ENCODE data around the gene FAT1.

The FAT1 gene

GRCh38 chr4:186749611-186750281 lies 26.1 kb upstream of the FAT1 start:
- no peak for TF ChIP-seq YY1 (IDR thresholded peaks at IDR 0.05; ENCODE audit: insufficient read depth, insufficient read length)
- TF ChIP-seq ZNF274 (IDR thresholded peaks at IDR 0.05; ENCODE audit: low read depth, low read length), result no peak
- TF ChIP-seq SUZ12 (IDR thresholded peaks at IDR 0.05; ENCODE audit: extremely low read depth, insufficient read depth, insufficient read length), result no peak
- H3K36me3 ChIP-seq (ENCODE audit: insufficient read depth, insufficient read length, low read length), result no peaks in the 10 kb centered on the region
- H3K4me3 ChIP-seq (ENCODE audit: insufficient read length, low read depth), result no peak overlapping the region
- H3K9ac ChIP-seq (ENCODE audit: insufficient read length, low read depth), result no peak overlapping the region
- H3K4me1 ChIP-seq (ENCODE audit: insufficient read depth, insufficient read length), result no peaks in the 10 kb centered on the region
- no peaks in the 10 kb centered on the region for H3K27me3 ChIP-seq (ENCODE audit: insufficient read depth, insufficient read length)
- H3K9me3 ChIP-seq (ENCODE audit: insufficient read depth, low read length), result no peaks in the 10 kb centered on the region
- no peak for DNase-seq (ENCODE audit: low read depth, low spot score)

- no peaks in the 10 kb centered on the region for H3K4me1 ChIP-seq (ENCODE audit: insufficient read depth, insufficient read length)
- no peak overlapping the region for H3K4me3 ChIP-seq (ENCODE audit: insufficient read length, low read depth)
- no peak overlapping the region for H3K9ac ChIP-seq (ENCODE audit: insufficient read length, low read depth)
- no peak for DNase-seq (ENCODE audit: low read depth, low spot score)
- no peaks in the 10 kb centered on the region for H3K36me3 ChIP-seq (ENCODE audit: insufficient read depth, insufficient read length, low read length)
- TF ChIP-seq ZNF274 (IDR thresholded peaks at IDR 0.05; ENCODE audit: low read depth, low read length) (no peak), SUZ12 (IDR thresholded peaks at IDR 0.05; ENCODE audit: extremely low read depth, insufficient read depth, insufficient read length) (no peak), YY1 (IDR thresholded peaks at IDR 0.05; ENCODE audit: insufficient read depth, insufficient read length) (no peak)
- H3K9me3 ChIP-seq (ENCODE audit: insufficient read depth, low read length), result no peaks in the 10 kb centered on the region
- H3K27me3 ChIP-seq (ENCODE audit: insufficient read depth, insufficient read length), result no peaks in the 10 kb centered on the region
Observed at GRCh38 chr4:186746581-186746980, 22.9 kb upstream of the FAT1 start.

GRCh38 chr4:186743261-186743660 lies 19.6 kb upstream of the FAT1 start:
- DNase-seq (ENCODE audit: low read depth, low spot score), result no peak
- Histone ChIP-seq H3K4me3 (ENCODE audit: insufficient read length, low read depth) (no peak overlapping the region), H3K27me3 (ENCODE audit: insufficient read depth, insufficient read length) (no peaks in the 10 kb centered on the region), H3K4me1 (ENCODE audit: insufficient read depth, insufficient read length) (no peaks in the 10 kb centered on the region), H3K9ac (ENCODE audit: insufficient read length, low read depth) (no peak overlapping the region), H3K9me3 (ENCODE audit: insufficient read depth, low read length) (no peaks in the 10 kb centered on the region), H3K36me3 (ENCODE audit: insufficient read depth, insufficient read length, low read length) (no peaks in the 10 kb centered on the region)
- TF ChIP-seq ZNF274 (IDR thresholded peaks at IDR 0.05; ENCODE audit: low read depth, low read length) (no peak), SUZ12 (IDR thresholded peaks at IDR 0.05; ENCODE audit: extremely low read depth, insufficient read depth, insufficient read length) (no peak), YY1 (IDR thresholded peaks at IDR 0.05; ENCODE audit: insufficient read depth, insufficient read length) (no peak)

GRCh38 chr4:186740822-186741221 lies 17.2 kb upstream of the FAT1 start:
- H3K9ac ChIP-seq (ENCODE audit: insufficient read length, low read depth), result no peak overlapping the region
- no peaks in the 10 kb centered on the region for H3K36me3 ChIP-seq (ENCODE audit: insufficient read depth, insufficient read length, low read length)
- H3K4me3 ChIP-seq (ENCODE audit: insufficient read length, low read depth), result no peak overlapping the region
- TF ChIP-seq SUZ12 (IDR thresholded peaks at IDR 0.05; ENCODE audit: extremely low read depth, insufficient read depth, insufficient read length) (no peak), ZNF274 (IDR thresholded peaks at IDR 0.05; ENCODE audit: low read depth, low read length) (no peak), YY1 (IDR thresholded peaks at IDR 0.05; ENCODE audit: insufficient read depth, insufficient read length) (no peak)
- no peaks in the 10 kb centered on the region for H3K9me3 ChIP-seq (ENCODE audit: insufficient read depth, low read length)
- H3K27me3 ChIP-seq (ENCODE audit: insufficient read depth, insufficient read length), result no peaks in the 10 kb centered on the region
- no peaks in the 10 kb centered on the region for H3K4me1 ChIP-seq (ENCODE audit: insufficient read depth, insufficient read length)
- DNase-seq (ENCODE audit: low read depth, low spot score), result no peak

- Histone ChIP-seq H3K4me1 (ENCODE audit: insufficient read depth, insufficient read length) (no peaks in the 10 kb centered on the region), H3K4me3 (ENCODE audit: insufficient read length, low read depth) (no peak overlapping the region), H3K36me3 (ENCODE audit: insufficient read depth, insufficient read length, low read length) (no peaks in the 10 kb centered on the region), H3K27me3 (ENCODE audit: insufficient read depth, insufficient read length) (no peaks in the 10 kb centered on the region), H3K9ac (ENCODE audit: insufficient read length, low read depth) (no peak overlapping the region), H3K9me3 (ENCODE audit: insufficient read depth, low read length) (no peaks in the 10 kb centered on the region)
- TF ChIP-seq ZNF274 (IDR thresholded peaks at IDR 0.05; ENCODE audit: low read depth, low read length) (no peak), YY1 (IDR thresholded peaks at IDR 0.05; ENCODE audit: insufficient read depth, insufficient read length) (no peak), SUZ12 (IDR thresholded peaks at IDR 0.05; ENCODE audit: extremely low read depth, insufficient read depth, insufficient read length) (no peak)
- DNase-seq (ENCODE audit: low read depth, low spot score), result no peak
Observed at GRCh38 chr4:186739802-186740434, 16.3 kb upstream of the FAT1 start.

GRCh38 chr4:186739317-186739716 lies 15.7 kb upstream of the FAT1 start:
- H3K4me3 ChIP-seq (ENCODE audit: insufficient read length, low read depth), result no peak overlapping the region
- DNase-seq (ENCODE audit: low read depth, low spot score), result no peak
- H3K4me1 ChIP-seq (ENCODE audit: insufficient read depth, insufficient read length), result no peaks in the 10 kb centered on the region
- H3K9ac ChIP-seq (ENCODE audit: insufficient read length, low read depth), result no peak overlapping the region
- no peaks in the 10 kb centered on the region for H3K27me3 ChIP-seq (ENCODE audit: insufficient read depth, insufficient read length)
- H3K36me3 ChIP-seq (ENCODE audit: insufficient read depth, insufficient read length, low read length), result no peaks in the 10 kb centered on the region
- TF ChIP-seq YY1 (IDR thresholded peaks at IDR 0.05; ENCODE audit: insufficient read depth, insufficient read length), result no peak
- no peak for TF ChIP-seq SUZ12 (IDR thresholded peaks at IDR 0.05; ENCODE audit: extremely low read depth, insufficient read depth, insufficient read length)
- TF ChIP-seq ZNF274 (IDR thresholded peaks at IDR 0.05; ENCODE audit: low read depth, low read length), result no peak
- no peaks in the 10 kb centered on the region for H3K9me3 ChIP-seq (ENCODE audit: insufficient read depth, low read length)

GRCh38 chr4:186738421-186738820 lies 14.8 kb upstream of the FAT1 start:
- no peak for DNase-seq (ENCODE audit: low read depth, low spot score)
- H3K4me1 ChIP-seq (ENCODE audit: insufficient read depth, insufficient read length), result no peaks in the 10 kb centered on the region
- H3K4me3 ChIP-seq (ENCODE audit: insufficient read length, low read depth), result no peak overlapping the region
- no peak for TF ChIP-seq SUZ12 (IDR thresholded peaks at IDR 0.05; ENCODE audit: extremely low read depth, insufficient read depth, insufficient read length)
- TF ChIP-seq YY1 (IDR thresholded peaks at IDR 0.05; ENCODE audit: insufficient read depth, insufficient read length), result no peak
- no peak for TF ChIP-seq ZNF274 (IDR thresholded peaks at IDR 0.05; ENCODE audit: low read depth, low read length)
- no peaks in the 10 kb centered on the region for H3K27me3 ChIP-seq (ENCODE audit: insufficient read depth, insufficient read length)
- no peaks in the 10 kb centered on the region for H3K36me3 ChIP-seq (ENCODE audit: insufficient read depth, insufficient read length, low read length)
- H3K9me3 ChIP-seq (ENCODE audit: insufficient read depth, low read length), result no peaks in the 10 kb centered on the region
- no peak overlapping the region for H3K9ac ChIP-seq (ENCODE audit: insufficient read length, low read depth)

Data from NT2/D1 (cell line).